Stimulated activated CD4-positive, alpha-beta T cell treated with anti-CD3 and anti-CD28 coated beads, TNF-alpha, amount 100 ng/mL, for 4 hours (primary cell): ENCODE measurements around the gene GMPR2.

Experiments
- DNase-seq, 3 experiments: peaks; one replicate each; pipeline ENCODE4 v3.0.0-alpha.2; 2020; ENCODE audit warnings: low read depth in 3 of 3

Gene GMPR2

GRCh38 chr14:24285351-24285750 is 52.6 kb downstream of the GMPR2 start:
- DNase-seq = no peak

GRCh38 chr14:24286996-24287395 is 54.3 kb downstream of the GMPR2 start:
- no peak for DNase-seq
